ENCODE data around the gene RNF151.

RNF151 gene

GRCh38 chr16:1929105-1929504 lies 37.6 kb upstream of the RNF151 start:
- Histone ChIP-seq H4K91ac (ENCODE audit: low read length) (peak overlapping the region; percentile 81), H3K4me2 (ENCODE audit: low read length, poor library complexity, severe bottlenecking) (peak overlapping the region; percentile 30), H3K9ac (ENCODE audit: low read length) (peak overlapping the region; percentile 63), H3K27ac (ENCODE audit: low read length, poor library complexity, severe bottlenecking) (no peak overlapping the region), H3K4ac (ENCODE audit: low read depth in 1 of 2, low read length in 2 of 2) (peak overlapping the region in 1 of 2 experiments; percentile 62), H2BK12ac (ENCODE audit: low read length in 2 of 2) (no peak overlapping the region), H2BK15ac (ENCODE audit: low read depth, poor library complexity, severe bottlenecking) (no peak overlapping the region), H3K18ac (ENCODE audit: low read depth in 1 of 2, low read length in 2 of 2) (peak overlapping the region; percentile 75 to 94), H3K23ac (ENCODE audit: low read length in 2 of 2) (no peak overlapping the region), H3K27me3 (ENCODE audit: control insufficient read depth in 1 of 2, insufficient read depth in 1 of 2, low read length in 2 of 2) (peaks cover 5 to 27% of the 10 kb centered on the region in 2 experiments), H3K4me3 (ENCODE audit: insufficient read depth in 1 of 2, low read depth in 1 of 2, low read length in 2 of 2) (peak overlapping the region; percentile 57 to 72), H2BK5ac (ENCODE audit: low read depth, low read length, poor library complexity, severe bottlenecking) (no peak overlapping the region), H2AK5ac (ENCODE audit: low read length, severe bottlenecking) (no peak overlapping the region), H2BK120ac (ENCODE audit: low read depth, low read length) (peak overlapping the region; percentile 50), H3K36me3 (ENCODE audit: control insufficient read depth in 1 of 2, insufficient read depth in 2 of 2, low read depth in 1 of 2, low read length in 2 of 2) (no peaks in the 10 kb centered on the region), H3K4me1 (ENCODE audit: control insufficient read depth, insufficient read depth, low read depth, low read length) (peaks cover 21% of the 10 kb centered on the region), H4K8ac (ENCODE audit: low read length) (peak overlapping the region; percentile 98), H3K9me3 (ENCODE audit: control insufficient read depth, low read length) (no peaks in the 10 kb centered on the region), H2AFZ (ENCODE audit: low read depth, low read length) (no peak overlapping the region), H3K14ac (ENCODE audit: low read length in 2 of 2) (no peak overlapping the region), H3K79me1 (replicated peaks; ENCODE audit: low read length, poor library complexity, severe bottlenecking) (no peaks in the 10 kb centered on the region)
- DNase-seq, result no peak
- 86% methylated on average over 2 of the region's 11 CpGs for WGBS

GRCh38 chr16:1929578-1930337 lies 36.9 kb upstream of the RNF151 start:
- peaks cover 0 to 24% of the 10 kb centered on the region in 2 experiments for H3K27me3 ChIP-seq (ENCODE audit: control insufficient read depth in 1 of 2, insufficient read depth in 1 of 2, low read length in 2 of 2)
- H4K91ac ChIP-seq (ENCODE audit: low read length), result peak overlapping the region; percentile 81
- H2BK5ac ChIP-seq (ENCODE audit: low read depth, low read length, poor library complexity, severe bottlenecking), result no peak overlapping the region
- H3K4ac ChIP-seq (ENCODE audit: low read depth in 1 of 2, low read length in 2 of 2), result no peak overlapping the region
- no peaks in the 10 kb centered on the region for H3K9me3 ChIP-seq (ENCODE audit: control insufficient read depth, low read length)
- H3K4me1 ChIP-seq (ENCODE audit: control insufficient read depth, insufficient read depth, low read depth, low read length), result peaks cover 20% of the 10 kb centered on the region
- H2AFZ ChIP-seq (ENCODE audit: low read depth, low read length), result peak overlapping the region; percentile 54
- H3K18ac ChIP-seq (ENCODE audit: low read depth in 1 of 2, low read length in 2 of 2), result peak overlapping the region; percentile 75 to 94
- H3K27ac ChIP-seq (ENCODE audit: low read length, poor library complexity, severe bottlenecking), result no peak overlapping the region
- no peak overlapping the region for H2AK5ac ChIP-seq (ENCODE audit: low read length, severe bottlenecking)
- no peak overlapping the region for H2BK15ac ChIP-seq (ENCODE audit: low read depth, poor library complexity, severe bottlenecking)
- no peak overlapping the region for H2BK12ac ChIP-seq (ENCODE audit: low read length in 2 of 2)
- peak overlapping the region; percentile 63 for H3K9ac ChIP-seq (ENCODE audit: low read length)
- H3K36me3 ChIP-seq (ENCODE audit: control insufficient read depth in 1 of 2, insufficient read depth in 2 of 2, low read depth in 1 of 2, low read length in 2 of 2), result no peaks in the 10 kb centered on the region
- H4K8ac ChIP-seq (ENCODE audit: low read length), result peak overlapping the region; percentile 98
- H3K14ac ChIP-seq (ENCODE audit: low read length in 2 of 2), result no peak overlapping the region
- DNase-seq, result peak; percentile 73
- peak overlapping the region; percentile 57 to 72 for H3K4me3 ChIP-seq (ENCODE audit: insufficient read depth in 1 of 2, low read depth in 1 of 2, low read length in 2 of 2)
- WGBS, result 16% methylated on average over 52 of the region's 70 CpGs
- H3K4me2 ChIP-seq (ENCODE audit: low read length, poor library complexity, severe bottlenecking), result peak overlapping the region; percentile 77
- H3K23ac ChIP-seq (ENCODE audit: low read length in 2 of 2), result no peak overlapping the region
- H3K79me1 ChIP-seq (replicated peaks; ENCODE audit: low read length, poor library complexity, severe bottlenecking), result no peaks in the 10 kb centered on the region
- H2BK120ac ChIP-seq (ENCODE audit: low read depth, low read length), result peak overlapping the region; percentile 50

- no peak for DNase-seq
- Histone ChIP-seq H2BK120ac (ENCODE audit: low read depth, low read length) (no peak overlapping the region), H2BK5ac (ENCODE audit: low read depth, low read length, poor library complexity, severe bottlenecking) (no peak overlapping the region), H3K4ac (ENCODE audit: low read depth in 1 of 2, low read length in 2 of 2) (no peak overlapping the region), H3K4me3 (ENCODE audit: insufficient read depth in 1 of 2, low read depth in 1 of 2, low read length in 2 of 2) (no peak overlapping the region), H3K4me1 (ENCODE audit: control insufficient read depth, insufficient read depth, low read depth, low read length) (peaks cover 22% of the 10 kb centered on the region), H4K91ac (ENCODE audit: low read length) (no peak overlapping the region), H3K18ac (ENCODE audit: low read depth in 1 of 2, low read length in 2 of 2) (no peak overlapping the region), H3K27ac (ENCODE audit: low read length, poor library complexity, severe bottlenecking) (no peak overlapping the region), H2BK15ac (ENCODE audit: low read depth, poor library complexity, severe bottlenecking) (no peak overlapping the region), H4K8ac (ENCODE audit: low read length) (peak overlapping the region; percentile 39), H3K79me1 (replicated peaks; ENCODE audit: low read length, poor library complexity, severe bottlenecking) (no peaks in the 10 kb centered on the region), H3K23ac (ENCODE audit: low read length in 2 of 2) (no peak overlapping the region), H2AK5ac (ENCODE audit: low read length, severe bottlenecking) (no peak overlapping the region), H2AFZ (ENCODE audit: low read depth, low read length) (no peak overlapping the region), H3K27me3 (ENCODE audit: control insufficient read depth in 1 of 2, insufficient read depth in 1 of 2, low read length in 2 of 2) (peaks cover 0 to 24% of the 10 kb centered on the region in 2 experiments), H3K4me2 (ENCODE audit: low read length, poor library complexity, severe bottlenecking) (no peak overlapping the region), H3K9me3 (ENCODE audit: control insufficient read depth, low read length) (no peaks in the 10 kb centered on the region), H3K9ac (ENCODE audit: low read length) (no peak overlapping the region), H3K36me3 (ENCODE audit: control insufficient read depth in 1 of 2, insufficient read depth in 2 of 2, low read depth in 1 of 2, low read length in 2 of 2) (peaks cover 0 to under 1% of the 10 kb centered on the region in 2 experiments), H2BK12ac (ENCODE audit: low read length in 2 of 2) (no peak overlapping the region), H3K14ac (ENCODE audit: low read length in 2 of 2) (no peak overlapping the region)
- WGBS, result 92% methylated on average over 9 of the region's 10 CpGs
Measured at GRCh38 chr16:1930338-1930720, 36.3 kb upstream of the RNF151 start.

GRCh38 chr16:1932050-1933028 lies 34.3 kb upstream of the RNF151 start:
- Histone ChIP-seq H4K8ac (ENCODE audit: low read length) (no peak overlapping the region), H3K27ac (ENCODE audit: low read length, poor library complexity, severe bottlenecking) (no peak overlapping the region), H2BK120ac (ENCODE audit: low read depth, low read length) (no peak overlapping the region), H3K36me3 (ENCODE audit: control insufficient read depth in 1 of 2, insufficient read depth in 2 of 2, low read depth in 1 of 2, low read length in 2 of 2) (peaks cover 4 to 12% of the 10 kb centered on the region in 2 experiments), H3K14ac (ENCODE audit: low read length in 2 of 2) (no peak overlapping the region), H3K27me3 (ENCODE audit: control insufficient read depth in 1 of 2, insufficient read depth in 1 of 2, low read length in 2 of 2) (peaks cover 0 to 24% of the 10 kb centered on the region in 2 experiments), H3K4me2 (ENCODE audit: low read length, poor library complexity, severe bottlenecking) (no peak overlapping the region), H3K9ac (ENCODE audit: low read length) (no peak overlapping the region), H3K79me1 (replicated peaks; ENCODE audit: low read length, poor library complexity, severe bottlenecking) (no peaks in the 10 kb centered on the region), H2BK12ac (ENCODE audit: low read length in 2 of 2) (no peak overlapping the region), H4K91ac (ENCODE audit: low read length) (no peak overlapping the region), H2BK15ac (ENCODE audit: low read depth, poor library complexity, severe bottlenecking) (no peak overlapping the region), H3K23ac (ENCODE audit: low read length in 2 of 2) (peak overlapping the region in 1 of 2 experiments; percentile 56), H3K9me3 (ENCODE audit: control insufficient read depth, low read length) (no peaks in the 10 kb centered on the region), H3K4me1 (ENCODE audit: control insufficient read depth, insufficient read depth, low read depth, low read length) (peaks cover 22% of the 10 kb centered on the region), H3K4me3 (ENCODE audit: insufficient read depth in 1 of 2, low read depth in 1 of 2, low read length in 2 of 2) (no peak overlapping the region), H3K4ac (ENCODE audit: low read depth in 1 of 2, low read length in 2 of 2) (no peak overlapping the region), H2AFZ (ENCODE audit: low read depth, low read length) (no peak overlapping the region), H3K18ac (ENCODE audit: low read depth in 1 of 2, low read length in 2 of 2) (no peak overlapping the region), H2AK5ac (ENCODE audit: low read length, severe bottlenecking) (no peak overlapping the region), H2BK5ac (ENCODE audit: low read depth, low read length, poor library complexity, severe bottlenecking) (no peak overlapping the region)
- WGBS, result 82% methylated on average over 19 of the region's 19 CpGs
- no peak for DNase-seq

Measured in mesenchymal stem cell (in vitro differentiated cells and primary cell).